Mucosa of descending colon (tissue), 3 donors: ENCODE measurements around the gene CTSF. TPM values are rescaled to one million over a fixed set of nuclear protein-coding genes. Genes with fewer than 3 reads are reported as not detected.

Experiments used
- ATAC-seq: fragments of 200-7000 bp; cut with Tn5 transposase; one replicate; pipeline ENCODE4 v1.9.1; 2020; ENCODE audit warnings: mild to moderate bottlenecking, moderate library complexity
- DNase-seq, 3 donors: peaks; one replicate each; pipeline ENCODE4 v3.0.0-alpha.2; 2020
- H3K36me3 ChIP-seq: fragments of 200-600 bp; one replicate; pipeline ENCODE4 v1.8.0; 2021; ENCODE audit warnings: low read depth, mild to moderate bottlenecking
- H3K4me1 ChIP-seq: fragments of 200-600 bp; one replicate; pipeline ENCODE4 v1.8.0; 2021; ENCODE audit warnings: low read depth, mild to moderate bottlenecking
- H3K4me3 ChIP-seq: fragments of 200-600 bp; one replicate; pipeline ENCODE4 v1.8.0; 2021; ENCODE audit warnings: mild to moderate bottlenecking
- H3K9me3 ChIP-seq: fragments of 200-600 bp; one replicate; pipeline ENCODE4 v1.8.0; 2021; ENCODE audit warnings: mild to moderate bottlenecking
- intact Hi-C, 2 donors: fragments of 100-400 bp; cut with DNase I in 1 of 2; cut with micrococcal nuclease in 1 of 2; formaldehyde crosslinking; loops; one replicate each; pipeline versions ENCODE4 v1.11.0 to v1.11.1; 2022; cut with DNase I, micrococcal nuclease
- total RNA-seq, 3 donors: library from RNA; stranded (reverse); fragmentation: NEBNext Ultra II Directional in 2 of 3; extraction: Animal tissue kit (Norgen Biotek cat#: 25700) in 2 of 3; gene quantifications; one replicate each; pipeline versions ENCODE4 v1.2.1 to v1.2.4, GENCODE V29; 2021 to 2023
- TF ChIP-seq, protein P1 (sequence below): fragments of 200-600 bp; IDR thresholded peaks from one replicate; pipeline ENCODE4 v1.8.0; 2022; ENCODE audit warnings: antibody characterized with exemption, mild to moderate bottlenecking
- donor health status: DM: no; HTN: no; CAD: no; lungs with moderate emphysema.
- donor health status: DM: no; HTN: no; CAD: no.
- donor health status: DM: no; HTN: yes; CAD: no.

The CTSF gene
- total RNA-seq, 3 donors from 2014 or later, result 5.8 to 84.3 (median 8.3) TPM

DNA sequence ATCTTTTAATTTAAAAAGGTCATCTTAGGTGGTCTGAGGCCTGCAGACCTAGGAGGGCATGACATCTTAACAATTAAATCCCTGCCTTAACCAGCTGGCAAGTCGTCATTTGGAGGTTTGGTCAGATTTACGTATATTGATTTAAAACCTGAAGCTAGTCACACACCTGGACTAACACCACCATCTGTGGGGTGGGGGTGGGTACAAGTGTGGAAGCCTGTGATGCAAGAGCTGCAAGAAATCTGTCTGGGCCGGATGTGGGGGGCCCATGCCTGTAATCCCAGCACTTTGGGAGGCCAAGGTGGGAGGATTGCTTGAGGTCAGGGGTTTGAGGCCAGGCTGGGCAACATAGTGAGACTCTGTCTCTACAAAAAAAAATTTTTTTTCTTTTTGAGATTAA is 12.9 kb upstream of the CTSF start:
- no peak overlapping the region for H3K4me3 ChIP-seq
- peaks cover 11% of the 10 kb centered on the region for H3K9me3 ChIP-seq
- intact Hi-C loops, result no loop called here
- ATAC-seq, result no peak
- no peaks in the 10 kb centered on the region for H3K36me3 ChIP-seq
- DNase-seq, result no peak
- TF ChIP-seq, protein P1, sequence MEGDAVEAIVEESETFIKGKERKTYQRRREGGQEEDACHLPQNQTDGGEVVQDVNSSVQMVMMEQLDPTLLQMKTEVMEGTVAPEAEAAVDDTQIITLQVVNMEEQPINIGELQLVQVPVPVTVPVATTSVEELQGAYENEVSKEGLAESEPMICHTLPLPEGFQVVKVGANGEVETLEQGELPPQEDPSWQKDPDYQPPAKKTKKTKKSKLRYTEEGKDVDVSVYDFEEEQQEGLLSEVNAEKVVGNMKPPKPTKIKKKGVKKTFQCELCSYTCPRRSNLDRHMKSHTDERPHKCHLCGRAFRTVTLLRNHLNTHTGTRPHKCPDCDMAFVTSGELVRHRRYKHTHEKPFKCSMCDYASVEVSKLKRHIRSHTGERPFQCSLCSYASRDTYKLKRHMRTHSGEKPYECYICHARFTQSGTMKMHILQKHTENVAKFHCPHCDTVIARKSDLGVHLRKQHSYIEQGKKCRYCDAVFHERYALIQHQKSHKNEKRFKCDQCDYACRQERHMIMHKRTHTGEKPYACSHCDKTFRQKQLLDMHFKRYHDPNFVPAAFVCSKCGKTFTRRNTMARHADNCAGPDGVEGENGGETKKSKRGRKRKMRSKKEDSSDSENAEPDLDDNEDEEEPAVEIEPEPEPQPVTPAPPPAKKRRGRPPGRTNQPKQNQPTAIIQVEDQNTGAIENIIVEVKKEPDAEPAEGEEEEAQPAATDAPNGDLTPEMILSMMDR, result no peak
- H3K4me1 ChIP-seq, result no peaks in the 10 kb centered on the region

DNA sequence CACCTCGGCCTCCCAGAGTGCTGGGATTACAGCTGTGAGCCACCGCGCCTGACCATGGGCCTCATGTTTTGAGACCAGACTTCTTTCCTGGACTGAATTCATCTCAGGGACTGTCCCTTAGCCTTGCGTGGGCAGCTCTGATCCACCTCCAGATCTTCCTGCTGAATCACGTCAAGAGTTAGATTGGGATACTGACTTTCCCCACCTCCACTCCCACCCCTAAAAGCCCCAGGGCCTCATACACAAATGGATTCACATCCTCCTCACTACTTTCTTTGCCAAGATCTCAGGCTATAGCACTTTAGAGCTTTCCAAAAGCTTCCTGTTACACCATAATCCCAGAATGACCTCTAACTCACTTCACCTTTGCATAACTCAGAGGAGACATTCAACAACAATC is 12.4 kb upstream of the CTSF start:
- Histone ChIP-seq H3K4me1 (no peaks in the 10 kb centered on the region), H3K9me3 (peaks cover 11% of the 10 kb centered on the region), H3K36me3 (no peaks in the 10 kb centered on the region), H3K4me3 (no peak overlapping the region)
- intact Hi-C loops, result no loop called here
- ATAC-seq (no peak), DNase-seq (no peak)
- TF ChIP-seq, protein P1, result no peak

DNA sequence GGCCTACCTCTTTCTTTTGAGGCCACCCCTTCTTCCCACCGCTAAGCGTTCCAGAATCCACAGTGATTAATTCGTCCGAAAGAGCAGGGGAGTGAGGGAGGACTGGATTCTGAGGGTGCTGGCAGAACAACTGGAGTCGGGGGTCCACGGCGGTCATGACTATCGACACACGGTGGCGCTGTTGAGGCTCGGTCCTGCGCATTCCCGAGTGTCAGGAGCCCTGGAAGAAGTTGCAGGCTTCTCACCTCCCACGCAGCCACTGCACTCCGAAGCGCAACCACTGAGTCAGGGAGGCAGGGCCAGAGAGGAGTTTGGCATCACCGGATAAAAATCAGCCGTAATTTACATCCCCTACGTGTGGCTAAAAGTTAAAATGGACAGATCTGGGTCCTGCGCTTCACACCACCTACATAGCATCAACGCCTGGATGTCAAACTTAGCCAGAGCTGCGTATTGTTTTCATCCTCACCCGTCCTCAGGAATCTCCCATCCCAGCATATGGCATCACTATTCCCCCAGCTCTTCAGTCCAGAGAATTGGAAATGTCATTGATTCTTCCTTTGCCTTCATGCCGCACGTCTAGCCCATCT is 10.7 kb upstream of the CTSF start:
- H3K9me3 ChIP-seq, result peaks cover 11% of the 10 kb centered on the region
- peak; percentile 87 for ATAC-seq
- no peak overlapping the region for H3K4me3 ChIP-seq
- H3K4me1 ChIP-seq, result no peaks in the 10 kb centered on the region
- DNase-seq, result peak; percentile 67 to 84 (median 83)
- no peaks in the 10 kb centered on the region for H3K36me3 ChIP-seq
- TF ChIP-seq, protein P1, result peak; percentile 50
- intact Hi-C loops, result loop anchor here (5.0 kb wide), 2 partner anchors 98 to 103 kb away; partner anchors contain the start of gene RBM4B (in 1 of the 2)

DNA sequence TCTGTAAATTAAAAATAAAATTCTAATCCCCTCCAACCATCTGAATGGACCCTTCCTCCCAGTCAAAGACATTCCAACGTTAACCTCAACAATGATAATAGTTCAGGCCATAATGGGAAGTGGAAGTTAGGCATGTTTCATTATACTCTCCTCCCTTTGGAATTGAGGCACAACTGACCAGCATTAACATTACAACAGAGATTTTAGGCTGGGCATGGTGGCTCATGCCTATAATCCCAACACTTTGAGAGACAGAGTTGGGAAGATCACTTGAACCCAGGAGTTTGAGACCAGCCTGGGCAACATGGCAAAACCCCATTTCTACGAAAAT is 2.4 kb upstream of the CTSF start:
- Histone ChIP-seq H3K9me3 (no peaks in the 10 kb centered on the region), H3K36me3 (no peaks in the 10 kb centered on the region), H3K4me1 (peaks cover 4% of the 10 kb centered on the region), H3K4me3 (no peak overlapping the region)
- DNase-seq (no peak), ATAC-seq (no peak)
- intact Hi-C loops, result no loop called here
- TF ChIP-seq, protein P1, result no peak

DNA sequence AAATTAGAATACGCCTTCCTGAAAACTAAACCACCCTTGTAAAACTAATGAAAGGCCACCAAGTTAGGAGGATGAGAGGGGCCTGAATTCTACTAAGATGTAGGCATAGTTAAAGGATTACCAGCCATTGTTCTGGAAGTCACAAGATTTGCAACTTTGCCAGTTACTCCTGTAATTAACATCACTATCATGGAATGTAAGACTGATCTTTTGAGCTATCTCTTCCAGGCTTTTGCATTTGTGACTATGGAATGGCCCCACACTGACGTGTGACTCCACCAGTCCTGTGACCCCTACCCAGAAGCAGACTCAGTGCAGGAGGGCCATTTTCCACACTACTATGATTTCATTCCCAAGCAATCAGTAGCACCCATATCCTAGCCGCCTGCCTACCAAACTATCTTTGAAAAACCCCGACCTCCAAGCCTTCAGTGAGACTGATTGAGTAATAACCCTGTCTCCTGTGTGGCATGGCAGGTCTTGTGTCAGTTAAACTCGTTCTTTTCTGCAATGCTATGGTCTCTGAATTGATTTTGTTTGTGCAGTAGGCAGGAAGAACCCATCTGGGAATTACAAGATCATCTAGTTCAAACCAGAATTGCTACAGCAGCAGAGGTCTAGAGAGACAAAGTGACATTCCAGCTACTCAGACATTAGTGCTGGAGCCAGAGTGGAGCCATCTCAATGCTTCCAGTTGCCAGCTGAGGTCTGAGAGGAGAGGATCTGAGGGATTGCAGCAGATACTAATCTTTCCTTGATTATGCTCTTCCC is 1.9 kb upstream of the CTSF start:
- TF ChIP-seq, protein P1, result no peak
- intact Hi-C loops, result no loop called here
- Histone ChIP-seq H3K36me3 (no peaks in the 10 kb centered on the region), H3K4me3 (no peak overlapping the region), H3K4me1 (peaks cover 4% of the 10 kb centered on the region), H3K9me3 (no peaks in the 10 kb centered on the region)
- ATAC-seq (no peak), DNase-seq (no peak)
